GM21390 (cell line): ENCODE data around the gene APOA1.

Source experiments
- ATAC-seq: cut with Tn5 transposase; IDR thresholded peaks from one replicate; pipeline ENCODE4 v1.9.1; 2021; ENCODE audit not compliant: unreplicated experiment

Gene APOA1

GRCh38 chr11:116837231-116838091 is at the start of gene APOA1:
Gene APOA1 (minus strand): TSS chr11:116837622. CDS start chr11:116837387, 235 bp downstream.
- ATAC-seq = no peak

- ATAC-seq = no peak
Observed at GRCh38 chr11:116885951-116886655, 48.7 kb upstream of the APOA1 start.

GRCh38 chr11:116882386-116882785 is 45.0 kb upstream of the APOA1 start:
- ATAC-seq = no peak

- ATAC-seq = no peak
Observed at GRCh38 chr11:116881143-116881542, 43.7 kb upstream of the APOA1 start.

- ATAC-seq = no peak
Observed at GRCh38 chr11:116879800-116880625, 42.6 kb upstream of the APOA1 start.

- no peak for ATAC-seq
Observed at GRCh38 chr11:116876656-116877055, 39.2 kb upstream of the APOA1 start.

GRCh38 chr11:116875194-116875593 is 37.8 kb upstream of the APOA1 start:
- no peak for ATAC-seq

- no peak for ATAC-seq
Observed at GRCh38 chr11:116874251-116874650, 36.8 kb upstream of the APOA1 start.

GRCh38 chr11:116873381-116873780 is 36.0 kb upstream of the APOA1 start:
- ATAC-seq = no peak

- ATAC-seq = no peak
Observed at GRCh38 chr11:116871248-116871647, 33.8 kb upstream of the APOA1 start.

- ATAC-seq = no peak
Observed at GRCh38 chr11:116870054-116870453, 32.6 kb upstream of the APOA1 start.

GRCh38 chr11:116869610-116870009 is 32.2 kb upstream of the APOA1 start:
- ATAC-seq = no peak

- no peak for ATAC-seq
Observed at GRCh38 chr11:116868066-116868465, 30.6 kb upstream of the APOA1 start.

- no peak for ATAC-seq
Observed at GRCh38 chr11:116867619-116868018, 30.2 kb upstream of the APOA1 start.

GRCh38 chr11:116866804-116867455 is 29.5 kb upstream of the APOA1 start:
- no peak for ATAC-seq

- no peak for ATAC-seq
Observed at GRCh38 chr11:116865696-116866095, 28.3 kb upstream of the APOA1 start.

- no peak for ATAC-seq
Observed at GRCh38 chr11:116864531-116864930, 27.1 kb upstream of the APOA1 start.

- ATAC-seq = no peak
Observed at GRCh38 chr11:116862951-116863350, 25.5 kb upstream of the APOA1 start.

- ATAC-seq = no peak
Observed at GRCh38 chr11:116862185-116862584, 24.8 kb upstream of the APOA1 start.

GRCh38 chr11:116861539-116861938 is 24.1 kb upstream of the APOA1 start:
- no peak for ATAC-seq

GRCh38 chr11:116860303-116860702 is 22.9 kb upstream of the APOA1 start:
- no peak for ATAC-seq
